Lung (tissue), 12 donors: ENCODE data around the gene PLA2G4E. TPM values are rescaled to one million over a fixed set of nuclear protein-coding genes. Genes with fewer than 3 reads are reported as not detected.

ENCODE experiments used
- ATAC-seq: fragments of 200-7000 bp; cut with Tn5 transposase; one replicate; pipeline ENCODE4 v1.9.1; 2020; ENCODE audit warnings: moderate number of reproducible peaks; ENCODE audit not compliant: insufficient read depth, low FRiP score
- DNase-seq, 3 donors: peaks; one replicate each; pipeline ENCODE4 v3.0.0-alpha.2; 2013 to 2017
- H3K27ac ChIP-seq, 2 donors: one replicate each; pipeline ENCODE4 v1.5.1; 2013; ENCODE audit warnings: mild to moderate bottlenecking in 2 of 2, moderate library complexity in 2 of 2, control low read depth in 1 of 2, inconsistent platforms in 1 of 2, low read depth in 1 of 2, low read length in 1 of 2
- H3K27me3 ChIP-seq, 3 donors: one replicate each; pipeline ENCODE4 v1.5.1; 2013; ENCODE audit warnings: low read length in 2 of 3; ENCODE audit not compliant: control insufficient read depth in 3 of 3, insufficient read depth in 3 of 3
- H3K36me3 ChIP-seq, 4 donors: one replicate each; pipeline ENCODE4 v1.5.1; 2013; ENCODE audit warnings: low read length in 4 of 4, mild to moderate bottlenecking in 1 of 4, moderate library complexity in 1 of 4; ENCODE audit not compliant: control insufficient read depth in 4 of 4, insufficient read depth in 4 of 4
- H3K4me1 ChIP-seq, 5 donors: one replicate each; pipeline ENCODE4 v1.5.1; 2013; ENCODE audit warnings: low read length in 5 of 5, mild to moderate bottlenecking in 2 of 5, moderate library complexity in 1 of 5; ENCODE audit not compliant: control insufficient read depth in 5 of 5, insufficient read depth in 5 of 5
- H3K4me3 ChIP-seq: one replicate; pipeline ENCODE4 v1.5.1; 2013; ENCODE audit warnings: mild to moderate bottlenecking, control low read depth, moderate library complexity
- H3K9ac ChIP-seq, 2 donors: one replicate each; pipeline ENCODE4 v1.5.1; 2013; ENCODE audit warnings: low read length in 2 of 2, control low read depth in 1 of 2; ENCODE audit not compliant: insufficient read depth in 1 of 2
- H3K9me3 ChIP-seq, 4 donors: one replicate each; pipeline ENCODE4 v1.5.1; 2013; ENCODE audit warnings: low read length in 3 of 4, mild to moderate bottlenecking in 1 of 4, moderate library complexity in 1 of 4; ENCODE audit not compliant: control insufficient read depth in 4 of 4, insufficient read depth in 3 of 4
- CTCF ChIP-seq: IDR thresholded peaks from 2 replicates; pipeline ENCODE4 v1.5.1; 2012; ENCODE audit warnings: mild to moderate bottlenecking; ENCODE audit errors: control extremely low read depth, extremely low read depth
- WGBS, 2 donors: extraction: QIAGEN DNeasy Blood & Tissue Kit; methylation state at CpG; one replicate each; pipeline ENCODE4 v1.1.7; 2013; 5-methylcytosine and 5-hydroxymethylcytosine counted together
- polyA plus RNA-seq, 2 donors: library from polyadenylated mRNA; stranded (reverse); fragments of 200-250 nt; gene quantifications; one replicate each; pipeline ENCODE4 v1.2.1, GENCODE V29; 2013
- total RNA-seq, 2 donors: library from RNA; depleted of rRNA in 1 of 2; stranded (reverse); fragments of >200 nt in 1 of 2; gene quantifications; one replicate each; pipeline ENCODE4 v1.2.1, GENCODE V29; 2014 to 2021
- donor health status: control.
- donor health status: control.
- donor health status: Bipolar disorder and iron deficiency.
- donor health status: healthy.
- donor health status: DM: yes; HTN: yes; CAD: no.

PLA2G4E gene
- total and polyA plus RNA-seq, 4 donors: 0.38 to 1.7 (median 1.7) TPM; not detected in 1

GRCh38 chr15:41978534-41978933, 42.3 kb downstream of the PLA2G4E start:
- Histone ChIP-seq H3K36me3 (no peaks in the 10 kb centered on the region), H3K4me1 (peaks cover 0 to 5% (median 0%) of the 10 kb centered on the region in 5 donors), H3K27me3 (peaks cover 0 to 6% (median 0%) of the 10 kb centered on the region in 3 donors), H3K9ac (no peak overlapping the region), H3K9me3 (no peaks in the 10 kb centered on the region), H3K27ac (no peak overlapping the region), H3K4me3 (no peak overlapping the region)
- TF ChIP-seq CTCF: no peak
- DNase-seq: no peak
- WGBS, 2 donors: 91 to 94% methylated on average over 4 of the region's 4 CpGs
- ATAC-seq: no peak

- TF ChIP-seq CTCF: no peak
- ATAC-seq (no peak), DNase-seq (no peak)
- WGBS, 2 donors: 84 to 87% methylated on average over 6 of the region's 6 CpGs
- Histone ChIP-seq H3K4me1 (peaks cover 0 to 5% (median 0%) of the 10 kb centered on the region in 5 donors), H3K4me3 (no peak overlapping the region), H3K27ac (no peak overlapping the region), H3K27me3 (peaks cover 0 to 6% (median 0%) of the 10 kb centered on the region in 3 donors), H3K9ac (no peak overlapping the region), H3K36me3 (no peaks in the 10 kb centered on the region), H3K9me3 (no peaks in the 10 kb centered on the region)
Measured at GRCh38 chr15:41977757-41978383, 43.0 kb downstream of the PLA2G4E start.

GRCh38 chr15:41975669-41976068, 45.2 kb downstream of the PLA2G4E start:
- no peaks in the 10 kb centered on the region for H3K36me3 ChIP-seq
- peaks cover 0 to 14% (median 0%) of the 10 kb centered on the region in 5 donors for H3K4me1 ChIP-seq
- no peaks in the 10 kb centered on the region for H3K9me3 ChIP-seq
- H3K9ac ChIP-seq: no peak overlapping the region
- no peak for TF ChIP-seq CTCF
- no peak for ATAC-seq
- DNase-seq: no peak
- peaks cover 0 to 6% (median 0%) of the 10 kb centered on the region in 3 donors for H3K27me3 ChIP-seq
- H3K4me3 ChIP-seq: no peak overlapping the region
- WGBS, 2 donors: 24 to 44% methylated on average over 2 of the region's 2 CpGs
- H3K27ac ChIP-seq: no peak overlapping the region

- no peak for TF ChIP-seq CTCF
- no peak for DNase-seq
- H3K36me3 ChIP-seq: no peaks in the 10 kb centered on the region
- no peak overlapping the region for H3K27ac ChIP-seq
- no peak overlapping the region for H3K9ac ChIP-seq
- no peak for ATAC-seq
- H3K4me1 ChIP-seq: peaks cover 0 to 14% (median 8%) of the 10 kb centered on the region in 5 donors
- H3K9me3 ChIP-seq: no peaks in the 10 kb centered on the region
- no peak overlapping the region for H3K4me3 ChIP-seq
- WGBS, 2 donors: 96 to 97% methylated on average over 1 of the region's 1 CpG
- H3K27me3 ChIP-seq: peaks cover 0 to 6% (median 0%) of the 10 kb centered on the region in 3 donors
Measured at GRCh38 chr15:41974041-41974440, 46.8 kb downstream of the PLA2G4E start.
